HepG2 (cell line): ENCODE data around the gene C14orf93. TPM values are rescaled to one million over a fixed set of nuclear protein-coding genes. Genes with fewer than 3 reads are reported as not detected.
A peak's percentile ranks its signal among the peaks of the same experiment; 100 is the strongest.
"Not testable (repeated sequence)": the region's sequence is repeated elsewhere in the genome, so short reads cannot be mapped to it uniquely, and the experiment has no call there.

Source experiments
- ATAC-seq: fragments of 200-7000 bp; cut with Tn5 transposase; 3 replicates; pipeline ENCODE4 v1.9.1; 2020; ENCODE audit warnings: mild to moderate bottlenecking, moderate library complexity
- BruUV-seq: library from RNA; stranded (reverse); fragments of 400-500 nt; replicated peaks from 2 replicates; lab custom pipeline; 2021; lab: Mats Ljungman, UMichigan
- CTCF ChIA-PET: fragments of 300-600 bp; formaldehyde crosslinking; extraction: SDS; loops from one replicate; lab custom pipeline; 2021; ENCODE audit warnings: low total read pairs, inconsistent platforms, low intra/inter-chr PET ratio; lab: Yijun Ruan, JAX
- POLR2A ChIA-PET: fragments of 350-600 bp; sonication (Branson Sonifier 250); formaldehyde crosslinking; loops from one replicate; lab custom pipeline; 2020; ENCODE audit warnings: antibody characterized with exemption, inconsistent platforms; lab: Yijun Ruan, JAX
- DNase-seq: peaks from one replicate; pipeline ENCODE4 v3.0.0-alpha.2; 2015; ENCODE audit warnings: low spot score
- FAIRE-seq: peaks from 3 replicates; lab custom pipeline; 2011; peaks lifted over from hg19 to GRCh38; lab: Jason Lieb, UNC
- H2AFZ ChIP-seq: one replicate; pipeline ENCODE4 v1.6.1; 2011; ENCODE audit warnings: low read length, inconsistent platforms
- H3K27ac ChIP-seq: fragments of 300-600 bp; 3 replicates; pipeline ENCODE4 v1.8.0; 2011; ENCODE audit warnings: mixed run types, mild to moderate bottlenecking, mixed read lengths, low read length, inconsistent platforms; ENCODE audit not compliant: insufficient read depth; ENCODE audit errors: extremely low read length
- H3K27me3 ChIP-seq, 2 experiments: fragments of 200-600 bp in 1 of 2; 2 replicates in 1 of 2; 3 replicates in 1 of 2; pipeline versions ENCODE4 v1.6.0 to v1.8.0; 2011; ENCODE audit warnings: low read length in 2 of 2, mild to moderate bottlenecking in 2 of 2, moderate library complexity in 2 of 2, inconsistent platforms in 1 of 2; ENCODE audit not compliant: insufficient read depth in 2 of 2, control insufficient read depth in 1 of 2
- H3K36me3 ChIP-seq, 2 experiments: fragments of 200-600 bp in 1 of 2; replicated peaks in 1 of 2; 2 replicates in 1 of 2; 3 replicates in 1 of 2; pipeline versions ENCODE4 v1.5.1 to v1.8.0; 2011; ENCODE audit warnings: low read length in 2 of 2, inconsistent platforms in 1 of 2; ENCODE audit not compliant: insufficient read depth in 2 of 2, control insufficient read depth in 1 of 2
- H3K4me1 ChIP-seq: 2 replicates; pipeline ENCODE4 v1.5.1; 2012; ENCODE audit warnings: low read length, inconsistent platforms; ENCODE audit not compliant: insufficient read depth
- H3K4me2 ChIP-seq: 2 replicates; pipeline ENCODE4 v1.6.0; 2011; ENCODE audit warnings: low read depth, low read length, inconsistent platforms
- H3K4me3 ChIP-seq, 3 experiments: fragments of 200-600 bp in 1 of 3; sonication (generic), shearing (Covaris generic) in 1 of 3; replicated peaks in 1 of 3; 2 replicates each; pipeline ENCODE4 v1.5.1; 2011 to 2016; ENCODE audit warnings: low read length in 3 of 3, inconsistent platforms in 2 of 3, low read depth in 2 of 3, mild to moderate bottlenecking in 2 of 3, control low read depth in 1 of 3, mixed read lengths in 1 of 3; ENCODE audit not compliant: insufficient read depth in 1 of 3
- H3K79me2 ChIP-seq: one replicate; pipeline ENCODE4 v1.6.1; 2011; ENCODE audit warnings: low read length, inconsistent platforms; ENCODE audit not compliant: insufficient read depth
- H3K9ac ChIP-seq: 2 replicates; pipeline ENCODE4 v1.6.0; 2011; ENCODE audit warnings: mild to moderate bottlenecking, low read depth, low read length, inconsistent platforms; ENCODE audit not compliant: insufficient read depth
- H3K9me3 ChIP-seq: 2 replicates; pipeline ENCODE4 v1.5.1; 2012; ENCODE audit warnings: mild to moderate bottlenecking, low read length
- H4K20me1 ChIP-seq: 2 replicates; pipeline ENCODE4 v1.6.0; 2011; ENCODE audit warnings: inconsistent platforms, mild to moderate bottlenecking, low read length, moderate library complexity; ENCODE audit not compliant: insufficient read depth
- ADNP ChIP-seq: sonication (generic); formaldehyde crosslinking; IDR thresholded peaks from 2 replicates; pipeline ENCODE4 v1.4.0; 2020; ENCODE audit warnings: missing genetic modification reagents
- ATM ChIP-seq: fragments of 450-650 bp; IDR thresholded peaks from 2 replicates; pipeline ENCODE4 v1.7.1; 2017; ENCODE audit warnings: mild to moderate bottlenecking, borderline replicate concordance
- CHD4 ChIP-seq: fragments of 200-600 bp; sonication (generic); IDR thresholded peaks from 2 replicates; pipeline ENCODE4 v1.7.0; 2017; ENCODE audit warnings: mild to moderate bottlenecking, low read length, borderline replicate concordance
- JUNB ChIP-seq: sonication (generic); formaldehyde crosslinking; IDR thresholded peaks from 2 replicates; pipeline ENCODE4 v1.8.0; 2022; ENCODE audit warnings: missing genetic modification reagents, mild to moderate bottlenecking, borderline replicate concordance
- MED8 ChIP-seq: sonication (generic); formaldehyde crosslinking; IDR thresholded peaks from 2 replicates; pipeline ENCODE4 v1.8.1; 2023; ENCODE audit warnings: mild to moderate bottlenecking, missing genetic modification reagents; ENCODE audit not compliant: insufficient replicate concordance
- NFKB2 ChIP-seq: sonication (generic); formaldehyde crosslinking; IDR thresholded peaks from 2 replicates; pipeline ENCODE4 v1.4.0; 2020; ENCODE audit warnings: missing genetic modification reagents, borderline replicate concordance
- NFYB ChIP-seq: sonication (generic); formaldehyde crosslinking; IDR thresholded peaks from 2 replicates; pipeline ENCODE4 v1.4.0; 2020; ENCODE audit warnings: missing genetic modification reagents
- SALL2 ChIP-seq: sonication (generic); formaldehyde crosslinking; IDR thresholded peaks from 2 replicates; pipeline ENCODE4 v1.8.1; 2023; ENCODE audit warnings: mild to moderate bottlenecking, missing genetic modification reagents, inconsistent platforms
- YEATS4 ChIP-seq: sonication (generic); formaldehyde crosslinking; IDR thresholded peaks from 2 replicates; pipeline ENCODE4 v1.4.0; 2020; ENCODE audit warnings: missing genetic modification reagents, borderline replicate concordance
- ZMYM2 ChIP-seq: sonication (generic); formaldehyde crosslinking; IDR thresholded peaks from 2 replicates; pipeline ENCODE4 v1.8.0; 2022; ENCODE audit warnings: mild to moderate bottlenecking, missing genetic modification reagents
- ZNF850 ChIP-seq: sonication (generic); formaldehyde crosslinking; conservative IDR thresholded peaks from 2 replicates; pipeline ENCODE4 v1.9.0; 2021; ENCODE audit warnings: mild to moderate bottlenecking, missing genetic modification reagents
- whole genome bisulfite sequencing: methylation state at CpG from one replicate; pipeline ENCODE4 v1.1.6; 2017; ENCODE audit warnings: low lambda C conversion rate; 5-methylcytosine and 5-hydroxymethylcytosine counted together
- in situ Hi-C: cut with HindIII; loops from 2 replicates; pipeline ENCODE4 v1.10.0; 2017; ENCODE audit warnings: low pct_unique_long_range_greater_than_20kb; ENCODE audit not compliant: extremely low pct_ligation_motif_present
- intact Hi-C: fragments of 100-400 bp; cut with micrococcal nuclease; formaldehyde crosslinking; loops from one replicate; pipeline ENCODE4 v1.10.0; 2022; ENCODE audit not compliant: unreplicated experiment
- polyA plus RNA-seq, 8 experiments: library from polyadenylated mRNA; depleted of rRNA in 3 of 8; stranded (reverse) in 7 of 8; unstranded in 1 of 8; fragments of >200 nt; fragmentation: Illumina TruSeq in 4 of 8; extraction: Trizol in 4 of 8; gene quantifications; 2 replicates each; pipeline versions ENCODE4 v1.2.1 to v1.2.3, GENCODE V29; 2011 to 2016; ENCODE audit warnings: low read depth in 4 of 8, missing spikeins in 1 of 8, mixed read lengths in 1 of 8; ENCODE audit not compliant: insufficient read depth in 1 of 8
- total RNA-seq, 5 experiments: library from RNA; depleted of rRNA; stranded (reverse); fragments of >200 nt; fragmentation: Illumina TruSeq; extraction: Trizol; gene quantifications; 2 replicates each; pipeline ENCODE4 v1.2.3, GENCODE V29; 2016; ENCODE audit warnings: low read depth in 1 of 5
- TF ChIP-seq, protein P1 (sequence below): sonication (generic); formaldehyde crosslinking; IDR thresholded peaks from 2 replicates; pipeline ENCODE4 v1.4.0; 2020; ENCODE audit warnings: low read depth, missing genetic modification reagents
- TF ChIP-seq, protein P2 (sequence below): IDR thresholded peaks from 2 replicates; pipeline ENCODE4 v1.6.1; 2016; ENCODE audit warnings: mild to moderate bottlenecking

The C14orf93 gene
- total and polyA plus RNA-seq, 2 of the 13 experiments (the other 11 are each of a cell fraction or from before 2014, with no cell fraction given): 11.4 to 22.5 TPM

DNA sequence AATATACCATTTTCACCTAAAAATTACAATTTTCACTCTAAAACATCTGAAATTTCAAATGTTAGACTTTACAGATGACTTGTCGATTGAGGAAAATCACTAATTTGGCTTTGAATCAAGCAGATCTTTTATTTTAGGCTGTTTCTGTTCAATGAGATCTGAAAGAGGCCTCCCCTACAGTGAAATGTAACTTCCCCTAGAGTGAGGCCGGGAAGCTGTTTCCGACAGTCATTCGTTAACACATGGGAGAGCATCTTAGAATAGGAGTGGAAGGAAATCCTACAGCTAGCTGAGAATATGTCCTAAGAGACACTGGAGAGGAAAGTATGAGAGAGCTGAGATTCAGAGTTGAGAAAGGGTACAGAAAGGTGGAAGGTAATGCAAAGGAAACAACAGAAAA lies 5.7 kb upstream of the C14orf93 start:
- CTCF ChIA-PET: no interaction called here
- no TSS peak for BruUV-seq
- DNase-seq (no peak), FAIRE-seq (no peak), ATAC-seq (no peak)
- Histone ChIP-seq H3K9ac (no peak overlapping the region), H3K27me3 (no peaks in the 10 kb centered on the region), H3K4me3 (no peak overlapping the region), H3K79me2 (no peaks in the 10 kb centered on the region), H2AFZ (no peak overlapping the region), H3K27ac (no peak overlapping the region), H3K9me3 (no peaks in the 10 kb centered on the region), H3K4me1 (peaks cover 18% of the 10 kb centered on the region), H3K4me2 (no peak overlapping the region), H4K20me1 (no peaks in the 10 kb centered on the region), H3K36me3 (no peaks in the 10 kb centered on the region)
- in situ Hi-C loops (no loop called here), intact Hi-C loops (no loop called here)
- POLR2A ChIA-PET: interaction anchor here (2.6 to 4.2 kb wide), 3 partner anchors 8 to 86 kb away, joined by 6 to 44 read pairs (median 7); partner anchors contain the start of gene PRMT5
- 0 out of 2 replicates have a peak, but pooled peaks have one; percentile 24 for TF ChIP-seq JUNB (CRISPR knock-in tag)
- TF ChIP-seq ATM: no peak
- TF ChIP-seq, protein P1, sequence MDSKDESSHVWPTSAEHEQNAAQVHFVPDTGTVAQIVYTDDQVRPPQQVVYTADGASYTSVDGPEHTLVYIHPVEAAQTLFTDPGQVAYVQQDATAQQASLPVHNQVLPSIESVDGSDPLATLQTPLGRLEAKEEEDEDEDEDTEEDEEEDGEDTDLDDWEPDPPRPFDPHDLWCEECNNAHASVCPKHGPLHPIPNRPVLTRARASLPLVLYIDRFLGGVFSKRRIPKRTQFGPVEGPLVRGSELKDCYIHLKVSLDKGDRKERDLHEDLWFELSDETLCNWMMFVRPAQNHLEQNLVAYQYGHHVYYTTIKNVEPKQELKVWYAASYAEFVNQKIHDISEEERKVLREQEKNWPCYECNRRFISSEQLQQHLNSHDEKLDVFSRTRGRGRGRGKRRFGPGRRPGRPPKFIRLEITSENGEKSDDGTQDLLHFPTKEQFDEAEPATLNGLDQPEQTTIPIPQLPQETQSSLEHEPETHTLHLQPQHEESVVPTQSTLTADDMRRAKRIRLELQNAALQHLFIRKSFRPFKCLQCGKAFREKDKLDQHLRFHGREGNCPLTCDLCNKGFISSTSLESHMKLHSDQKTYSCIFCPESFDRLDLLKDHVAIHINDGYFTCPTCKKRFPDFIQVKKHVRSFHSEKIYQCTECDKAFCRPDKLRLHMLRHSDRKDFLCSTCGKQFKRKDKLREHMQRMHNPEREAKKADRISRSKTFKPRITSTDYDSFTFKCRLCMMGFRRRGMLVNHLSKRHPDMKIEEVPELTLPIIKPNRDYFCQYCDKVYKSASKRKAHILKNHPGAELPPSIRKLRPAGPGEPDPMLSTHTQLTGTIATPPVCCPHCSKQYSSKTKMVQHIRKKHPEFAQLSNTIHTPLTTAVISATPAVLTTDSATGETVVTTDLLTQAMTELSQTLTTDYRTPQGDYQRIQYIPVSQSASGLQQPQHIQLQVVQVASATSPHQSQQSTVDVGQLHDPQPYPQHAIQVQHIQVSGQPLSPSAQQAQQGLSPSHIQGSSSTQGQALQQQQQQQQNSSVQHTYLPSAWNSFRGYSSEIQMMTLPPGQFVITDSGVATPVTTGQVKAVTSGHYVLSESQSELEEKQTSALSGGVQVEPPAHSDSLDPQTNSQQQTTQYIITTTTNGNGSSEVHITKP (CRISPR knock-in tag): peak; percentile 53; the same call in 1 of the 2 replicates
- 80% methylated on average over 4 of the region's 4 CpGs for WGBS

DNA sequence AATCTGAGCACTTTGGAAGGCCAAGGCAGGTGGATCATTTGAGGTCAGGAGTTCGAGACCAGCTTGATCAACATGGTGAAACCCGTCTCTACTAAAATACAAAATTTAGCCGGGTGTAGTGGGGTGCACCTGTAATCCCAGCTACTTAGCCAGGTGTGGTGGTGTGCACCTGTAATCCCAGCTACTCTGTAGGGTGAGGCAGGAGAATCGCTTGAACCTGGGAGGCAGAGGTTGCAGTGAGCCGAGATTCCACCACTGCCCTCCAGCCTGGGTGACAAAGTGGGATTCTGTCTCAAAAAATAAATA lies 3.8 kb upstream of the C14orf93 start:
- H4K20me1 ChIP-seq, ATAC-seq, H3K79me2 ChIP-seq, H2AFZ ChIP-seq, H3K36me3 ChIP-seq, H3K4me3 ChIP-seq, H3K9ac ChIP-seq, intact Hi-C loops, H3K9me3 ChIP-seq, H3K4me2 ChIP-seq, in situ Hi-C loops, BruUV-seq, H3K27me3 ChIP-seq, FAIRE-seq, DNase-seq, CTCF ChIA-PET, H3K27ac ChIP-seq: not testable (repeated sequence)
- POLR2A ChIA-PET: interaction anchor here (1.0 to 3.7 kb wide), 7 partner anchors 9 to 84 kb away, joined by 3 to 17 read pairs (median 6); partner anchors contain the start of genes ACIN1, C14orf119 and PRMT5
- WGBS: 45% methylated on average over 5 of the region's 5 CpGs
- peaks cover 34% of the 10 kb centered on the region for H3K4me1 ChIP-seq
- 0 out of 2 replicates have a peak, but pooled peaks have one; percentile 57 for TF ChIP-seq ZNF850 (CRISPR knock-in tag)
- peak; percentile 79 for TF ChIP-seq ZMYM2
- peak; percentile 43 for TF ChIP-seq MED8 (CRISPR knock-in tag)
- 0 out of 2 replicates have a peak, but pooled peaks have one; percentile 30 for TF ChIP-seq YEATS4
- TF ChIP-seq, protein P2, sequence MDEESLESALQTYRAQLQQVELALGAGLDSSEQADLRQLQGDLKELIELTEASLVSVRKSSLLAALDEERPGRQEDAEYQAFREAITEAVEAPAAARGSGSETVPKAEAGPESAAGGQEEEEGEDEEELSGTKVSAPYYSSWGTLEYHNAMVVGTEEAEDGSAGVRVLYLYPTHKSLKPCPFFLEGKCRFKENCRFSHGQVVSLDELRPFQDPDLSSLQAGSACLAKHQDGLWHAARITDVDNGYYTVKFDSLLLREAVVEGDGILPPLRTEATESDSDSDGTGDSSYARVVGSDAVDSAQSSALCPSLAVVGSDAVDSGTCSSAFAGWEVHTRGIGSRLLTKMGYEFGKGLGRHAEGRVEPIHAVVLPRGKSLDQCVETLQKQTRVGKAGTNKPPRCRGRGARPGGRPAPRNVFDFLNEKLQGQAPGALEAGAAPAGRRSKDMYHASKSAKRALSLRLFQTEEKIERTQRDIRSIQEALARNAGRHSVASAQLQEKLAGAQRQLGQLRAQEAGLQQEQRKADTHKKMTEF: 0 out of 2 replicates have a peak, but pooled peaks have one; percentile 7
- peak; percentile 51; the same call in 1 of the 2 replicates for TF ChIP-seq NFKB2 (CRISPR knock-in tag)
- TF ChIP-seq SALL2 (CRISPR knock-in tag): 0 out of 2 replicates have a peak, but pooled peaks have one; percentile 26
- TF ChIP-seq ADNP: 0 out of 2 replicates have a peak, but pooled peaks have one; percentile 54
- 0 out of 2 replicates have a peak, but pooled peaks have one; percentile 54 for TF ChIP-seq CHD4
- TF ChIP-seq NFYB (CRISPR knock-in tag): 0 out of 2 replicates have a peak, but pooled peaks have one; percentile 11
